AG09319 (cell line): ENCODE measurements around the gene TXNRD3.

Experiments
- DNase-seq: peaks from one replicate; pipeline ENCODE4 v3.0.0-alpha.2; 2010; ENCODE audit warnings: low read depth; ENCODE audit errors: extremely low read depth
- CTCF ChIP-seq: IDR thresholded peaks from 2 replicates; pipeline ENCODE4 v1.5.1; 2011; ENCODE audit warnings: low read depth, mild to moderate bottlenecking, inconsistent platforms, low read length, moderate library complexity

The TXNRD3 gene

GRCh38 chr3:126557415-126557745, 97.5 kb downstream of the TXNRD3 start:
- no peak for TF ChIP-seq CTCF

More at GRCh38 chr3:126557415-126557745, 97.5 kb downstream of the TXNRD3 start:
- DNase-seq: no peak
